AG09319 (cell line): ENCODE results near the gene LILRA5.
"Not testable (repeated sequence)": the region's sequence is repeated elsewhere in the genome, so short reads cannot be mapped to it uniquely, and the experiment has no call there.

Experiments used
- DNase-seq: peaks from one replicate; pipeline ENCODE4 v3.0.0-alpha.2; 2010; ENCODE audit warnings: low read depth; ENCODE audit errors: extremely low read depth
- CTCF ChIP-seq: IDR thresholded peaks from 2 replicates; pipeline ENCODE4 v1.5.1; 2011; ENCODE audit warnings: low read depth, mild to moderate bottlenecking, inconsistent platforms, low read length, moderate library complexity

LILRA5 gene

GRCh38 chr19:54324071-54324470, 11.1 kb upstream of the LILRA5 start:
- no peak for TF ChIP-seq CTCF
- no peak for DNase-seq

DNA sequence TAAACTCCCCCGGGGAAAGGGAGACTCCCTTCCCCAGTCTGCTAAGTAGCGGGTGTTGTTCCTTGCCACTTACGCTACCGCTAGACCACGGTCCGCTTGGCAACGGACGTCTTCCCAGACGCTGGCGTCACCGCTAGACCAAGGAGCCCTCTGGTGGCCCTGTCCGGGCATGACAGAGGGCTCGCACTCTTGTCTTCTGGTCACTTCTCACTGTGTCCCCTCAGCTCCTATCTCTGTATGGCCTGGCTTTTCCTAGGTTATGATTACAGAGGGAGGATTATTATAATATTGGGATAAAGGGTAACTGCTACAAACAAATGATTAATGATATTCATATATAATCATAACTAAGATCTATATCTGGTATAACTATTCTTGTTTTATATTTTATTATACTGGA, 10.0 kb upstream of the LILRA5 start:
- not testable (repeated sequence) for DNase-seq

GRCh38 chr19:54322295-54322694, 9.3 kb upstream of the LILRA5 start:
- DNase-seq: not testable (repeated sequence)

- no peak for TF ChIP-seq CTCF
- DNase-seq: no peak
These were observed 7.1 kb upstream of the LILRA5 start for GRCh38 chr19:54319892-54320670.

GRCh38 chr19:54319049-54319448, 6.1 kb upstream of the LILRA5 start:
- no peak for DNase-seq
- TF ChIP-seq CTCF: no peak

- no peak for TF ChIP-seq CTCF
These were observed 4.9 kb upstream of the LILRA5 start for GRCh38 chr19:54317965-54318240.

DNA sequence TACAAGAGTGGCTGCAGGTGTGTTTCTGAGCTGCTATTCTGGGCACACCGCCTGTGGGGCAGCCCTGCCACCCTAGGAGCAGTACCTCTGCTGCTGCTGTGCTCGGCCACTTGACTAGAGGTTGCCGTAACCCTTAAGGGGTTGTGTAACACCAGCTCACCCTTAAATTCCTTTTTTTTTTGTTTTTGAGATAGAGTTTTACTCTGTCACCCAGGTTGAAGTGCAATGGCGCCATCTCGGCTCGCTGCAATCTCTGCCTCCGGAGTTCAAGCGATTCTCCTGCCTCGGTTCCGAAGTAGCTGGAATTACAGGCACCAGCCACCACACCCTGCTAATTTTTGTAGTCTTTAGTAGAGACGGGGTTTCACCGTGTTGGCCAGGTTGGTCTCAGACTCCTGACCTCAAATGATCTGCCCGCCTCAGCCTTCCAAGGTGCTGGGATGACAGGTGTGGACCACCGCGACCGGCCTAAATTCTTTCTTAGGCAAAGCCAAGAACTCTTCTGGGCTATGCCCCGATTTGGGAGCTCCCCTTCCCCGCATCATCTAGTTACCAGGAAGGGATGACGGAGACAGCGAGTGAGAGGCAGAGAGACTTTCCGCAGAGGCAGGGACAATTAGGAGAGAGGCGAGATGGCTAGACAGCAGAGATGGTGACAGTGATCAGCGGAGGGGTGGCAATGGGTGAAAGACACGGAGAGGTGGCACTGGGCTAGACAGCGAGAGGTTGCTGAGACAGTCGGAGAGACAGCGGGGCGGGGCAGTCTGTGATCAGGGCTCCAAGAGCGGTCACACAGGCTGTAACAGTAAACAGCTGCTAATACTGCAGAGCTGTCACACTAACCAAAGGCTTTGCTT, 4.4 kb upstream of the LILRA5 start:
- no peak for DNase-seq
- no peak for TF ChIP-seq CTCF

More at GRCh38 chr19:54317965-54318240, 4.9 kb upstream of the LILRA5 start:
- DNase-seq: no peak

DNA sequence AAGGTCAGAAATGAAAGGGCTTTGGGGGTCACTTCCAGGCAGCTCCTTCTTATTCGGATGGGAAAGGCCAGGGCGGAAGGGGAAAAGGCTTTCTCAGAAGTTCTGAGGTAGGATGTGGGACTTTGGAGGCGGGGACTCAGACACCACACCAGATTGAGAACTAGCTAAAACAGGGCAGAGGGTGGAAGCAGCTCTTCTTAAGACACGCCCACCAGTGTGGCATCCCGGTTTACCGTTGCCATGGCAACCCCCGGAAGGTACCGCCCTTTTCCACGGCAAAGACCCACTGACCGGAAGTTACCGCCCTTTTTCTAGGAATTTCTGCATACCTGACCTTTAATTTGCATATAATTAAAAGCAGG, 3.8 kb upstream of the LILRA5 start:
- no peak for TF ChIP-seq CTCF

More for the DNA sequence above, 3.8 kb upstream of the LILRA5 start:
- DNase-seq: no peak
